Activated CD4-positive, alpha-beta T cell treated with anti-CD3 and anti-CD28 coated beads, Interleukin-2, amount 50 U/mL, for 1 hour (primary cell): ENCODE measurements around the gene RPIA.

Experiments used
- DNase-seq: peaks from one replicate; pipeline ENCODE4 v3.0.0-alpha.2; 2020

Gene RPIA

DNA sequence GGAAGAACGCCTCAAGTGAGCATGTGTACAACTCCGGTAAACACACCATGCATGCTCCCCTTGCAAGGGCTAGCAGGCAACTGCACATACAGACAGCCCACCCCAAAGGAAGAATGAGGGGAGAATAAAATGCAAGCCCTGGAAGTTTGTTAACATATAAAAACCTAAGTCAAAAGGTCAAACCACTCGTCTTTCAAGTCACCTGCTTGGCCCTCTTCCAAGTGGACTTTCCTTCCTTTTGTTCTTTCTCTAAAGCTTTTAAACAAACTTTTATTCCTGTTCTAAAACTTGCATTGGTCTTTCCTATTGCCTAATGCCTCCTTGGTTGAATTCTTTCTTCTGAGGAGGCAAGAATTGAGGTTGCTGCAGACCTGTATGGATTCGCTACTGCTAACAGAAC lies 5.2 kb upstream of the RPIA start:
- no peak for DNase-seq

DNA sequence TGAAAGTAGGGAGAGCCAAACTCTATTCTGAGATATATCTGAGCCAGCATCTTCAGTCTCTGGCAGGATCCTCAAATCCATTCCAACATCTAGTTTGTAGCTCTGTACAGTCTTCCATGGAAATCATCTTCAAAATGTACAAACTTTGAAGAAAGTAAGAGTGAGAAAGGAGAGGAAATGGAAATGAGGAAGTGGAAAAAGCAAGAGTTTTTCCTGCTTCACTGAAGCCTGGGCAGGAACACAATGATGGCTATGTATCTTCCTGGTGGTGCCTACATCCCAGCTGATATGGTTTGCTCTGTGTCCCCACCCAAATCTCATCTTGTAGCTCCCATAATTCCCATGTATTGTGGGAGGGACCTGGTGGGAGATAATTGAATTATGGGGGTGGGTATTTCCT lies 4.1 kb upstream of the RPIA start:
- DNase-seq: no peak

DNA sequence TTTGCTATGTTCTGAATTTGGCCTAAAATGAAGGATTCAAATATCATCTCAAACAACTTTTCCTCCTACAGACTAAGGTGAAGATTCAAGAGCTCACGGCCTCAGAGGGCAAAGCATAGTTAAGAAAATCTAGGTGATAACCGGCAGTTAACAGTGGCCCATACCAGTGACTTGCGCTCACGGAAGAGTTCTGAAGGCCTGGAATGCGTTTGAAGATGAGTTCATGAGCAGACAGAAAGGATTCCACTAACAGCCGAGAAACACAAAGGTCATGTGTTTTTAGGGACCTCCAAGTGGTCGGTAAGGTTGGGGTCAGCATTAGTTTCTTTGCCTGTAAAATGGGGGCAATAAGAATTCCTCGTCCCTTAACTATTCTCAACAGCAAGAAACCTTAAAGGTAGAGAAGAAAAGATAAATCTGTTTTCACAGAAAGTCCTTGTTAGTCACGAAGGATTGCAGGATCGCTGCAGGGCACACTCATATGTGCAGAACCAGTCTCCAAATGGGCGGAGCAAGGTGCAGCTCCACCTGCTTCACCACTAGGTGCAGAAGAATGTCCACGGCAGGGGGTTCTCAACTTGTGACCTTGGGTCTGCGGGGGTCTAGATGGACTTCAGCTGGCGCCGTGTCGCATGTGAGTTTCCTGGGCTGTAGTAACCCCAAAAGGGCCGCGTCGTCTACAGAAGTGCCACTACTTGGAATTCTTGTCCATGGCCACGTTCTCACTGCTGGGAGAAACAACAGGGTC lies 708 bp upstream of the RPIA start:
- DNase-seq: peak; percentile 43

DNA sequence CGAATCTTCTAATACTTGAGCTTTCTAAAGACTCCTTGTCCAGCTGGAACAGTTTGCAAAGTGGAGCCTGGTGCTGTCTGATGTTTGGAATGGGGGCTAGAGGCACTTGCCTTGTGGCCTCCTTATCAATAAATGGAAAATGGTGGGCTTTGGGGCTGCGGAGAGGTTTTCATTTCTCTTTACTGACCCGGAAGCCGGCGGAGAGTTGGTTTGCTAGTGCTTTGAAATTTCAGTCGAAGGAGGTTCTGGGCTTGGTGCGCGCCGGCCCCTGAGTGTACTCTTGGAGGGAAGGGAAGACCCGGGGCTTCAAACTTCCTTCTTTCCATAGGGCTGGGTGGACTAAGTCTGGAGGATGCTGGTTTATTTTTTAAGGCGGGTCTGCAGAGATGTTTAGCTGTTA lies 714 bp downstream of the RPIA start:
- peak; percentile 13 for DNase-seq

DNA sequence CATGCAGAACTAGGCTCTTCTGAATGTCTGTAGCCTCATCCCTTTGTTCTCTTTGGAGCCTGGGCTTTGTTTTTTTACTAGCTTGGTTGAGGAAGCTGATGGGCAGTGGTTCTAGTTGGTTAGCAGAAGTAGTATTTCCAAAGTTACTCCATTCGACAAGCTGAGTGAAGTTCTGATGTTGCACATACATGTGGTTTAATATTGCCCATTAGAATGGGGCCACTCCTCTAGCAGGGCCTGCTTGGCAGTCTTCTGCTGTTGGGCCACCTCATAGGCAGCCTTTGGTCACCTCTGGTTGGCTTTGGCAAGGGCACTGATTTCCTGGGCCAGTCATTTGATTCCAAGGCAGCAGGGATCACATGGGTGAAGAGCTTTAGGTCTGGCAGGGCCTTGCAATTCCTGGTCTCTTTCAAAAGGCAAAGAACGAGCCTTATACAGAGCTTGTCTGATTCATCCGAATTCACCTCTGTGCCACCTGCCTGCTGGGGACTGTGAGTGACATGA lies 2.5 kb downstream of the RPIA start:
- no peak for DNase-seq

DNA sequence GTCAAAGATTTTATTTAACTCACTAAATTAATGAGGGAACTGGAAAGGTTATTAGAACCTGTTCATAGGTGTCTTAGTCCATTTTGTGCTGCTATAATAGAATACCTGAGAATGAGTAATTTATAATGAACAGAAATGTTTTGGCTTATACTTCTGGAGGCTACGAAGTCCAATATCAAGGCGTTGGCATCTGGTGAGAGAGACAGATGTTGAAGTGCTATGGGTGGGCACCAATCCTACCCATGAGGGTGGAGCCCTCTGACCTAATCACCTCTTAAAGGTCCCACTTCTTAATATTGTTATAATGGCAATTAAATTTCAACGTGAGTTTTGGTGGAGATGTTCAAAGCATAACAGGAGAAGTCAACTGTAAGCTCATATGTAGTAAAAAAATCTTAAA lies 5.1 kb downstream of the RPIA start:
- no peak for DNase-seq

DNA sequence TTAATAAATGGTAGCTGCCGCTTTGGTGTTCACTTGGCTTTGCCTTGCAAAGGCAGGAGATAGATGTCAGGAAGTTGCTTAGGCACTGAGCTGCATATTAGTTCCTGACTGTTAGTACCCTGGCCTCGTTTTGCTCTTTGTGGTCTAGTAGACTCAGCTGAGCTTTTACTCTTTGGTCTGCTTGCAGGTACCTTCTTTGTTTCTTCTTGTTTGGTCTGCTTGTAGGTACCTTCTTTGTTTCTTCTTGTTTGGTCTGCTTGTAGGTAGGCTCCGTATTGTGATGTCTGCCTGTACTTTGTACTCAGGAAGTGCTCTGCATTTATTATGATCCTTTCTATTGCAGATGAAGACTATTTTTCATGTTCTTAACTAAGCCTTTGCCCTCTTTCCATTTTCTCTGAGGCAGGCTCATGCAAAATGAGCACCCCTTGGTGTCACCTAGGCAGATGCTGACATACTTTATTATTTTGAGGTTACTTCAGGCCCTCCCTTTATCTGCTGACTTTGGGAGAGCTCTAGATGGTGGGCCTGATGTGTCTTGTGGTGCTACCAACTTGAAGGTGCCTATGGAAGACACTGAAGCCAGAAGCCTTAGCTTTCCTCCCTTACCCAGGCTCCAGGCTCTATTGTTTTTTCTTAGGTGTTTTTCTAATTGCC lies 6.0 kb downstream of the RPIA start:
- DNase-seq: no peak

DNA sequence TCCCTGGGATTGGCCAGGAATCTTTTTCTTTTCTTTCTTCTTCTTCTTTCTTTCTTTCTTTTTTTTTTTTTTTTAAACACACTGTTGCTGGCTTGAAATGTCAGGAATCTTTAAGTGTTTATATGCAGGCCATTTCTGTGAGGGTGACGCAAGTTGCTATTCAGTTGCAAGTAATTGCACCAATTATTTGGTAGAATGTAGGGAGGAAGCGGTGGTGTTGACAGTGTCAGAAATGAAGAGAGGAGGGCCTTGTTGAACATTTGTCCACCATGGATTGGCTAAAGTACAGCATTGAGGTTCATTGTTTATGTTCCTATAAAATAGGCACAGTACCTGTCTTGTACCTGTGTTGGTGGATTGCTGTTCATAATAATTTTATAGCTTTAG lies 6.5 kb downstream of the RPIA start:
- DNase-seq: no peak

DNA sequence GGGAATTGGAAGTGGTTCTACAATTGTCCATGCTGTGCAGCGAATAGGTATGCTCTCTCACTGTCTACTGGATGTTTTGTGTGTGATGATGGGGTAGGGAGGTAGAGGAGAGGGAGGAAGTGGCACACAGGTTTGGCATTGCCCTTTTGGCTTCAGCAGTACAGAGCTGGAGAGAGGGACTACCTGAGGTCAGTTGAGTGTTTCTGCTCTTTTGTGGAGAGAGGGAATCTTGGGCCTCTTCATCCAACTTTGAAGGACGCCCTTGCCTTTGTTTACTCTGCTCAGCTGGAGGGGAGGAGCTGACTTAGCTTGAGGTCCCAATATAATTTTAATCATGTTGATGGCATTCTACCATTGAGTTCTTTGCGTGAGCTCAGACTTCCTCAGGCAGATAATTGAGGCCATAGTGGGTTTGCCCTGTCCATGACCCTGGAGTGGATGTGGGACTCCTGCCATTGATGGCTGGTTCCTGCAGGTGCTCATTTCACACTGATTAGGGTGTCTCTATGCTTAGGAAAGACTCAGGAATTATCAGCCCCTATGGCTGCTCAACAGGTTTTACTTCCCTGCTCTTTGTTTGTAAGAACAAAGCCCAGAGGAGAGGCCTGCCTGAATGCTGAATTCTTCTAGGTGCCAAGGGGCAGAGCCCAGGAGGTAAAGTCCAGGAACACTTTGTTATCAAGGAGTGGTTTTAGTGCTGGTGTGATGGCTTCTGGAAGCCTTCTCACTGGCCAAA lies 7.2 kb downstream of the RPIA start:
- DNase-seq: no peak

DNA sequence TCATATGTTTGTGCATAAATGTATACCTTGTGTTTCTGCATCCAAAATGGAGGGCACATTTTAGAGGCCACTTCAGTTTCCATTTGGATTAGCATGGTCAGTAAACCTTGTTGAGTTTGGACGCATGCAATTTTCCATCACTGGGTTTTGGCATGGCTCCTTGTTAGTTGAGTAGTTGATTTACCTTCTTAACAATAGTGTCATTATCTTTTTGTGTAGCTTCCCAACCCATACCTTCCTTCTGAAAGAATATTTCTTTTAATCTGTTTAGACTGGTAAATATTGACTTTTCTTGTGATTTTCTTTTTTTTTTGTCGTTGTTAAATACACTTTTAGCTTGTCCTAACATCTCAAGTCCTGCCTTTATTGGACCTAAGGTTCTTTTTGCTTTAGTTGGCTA lies 15.5 kb downstream of the RPIA start:
- no peak for DNase-seq

DNA sequence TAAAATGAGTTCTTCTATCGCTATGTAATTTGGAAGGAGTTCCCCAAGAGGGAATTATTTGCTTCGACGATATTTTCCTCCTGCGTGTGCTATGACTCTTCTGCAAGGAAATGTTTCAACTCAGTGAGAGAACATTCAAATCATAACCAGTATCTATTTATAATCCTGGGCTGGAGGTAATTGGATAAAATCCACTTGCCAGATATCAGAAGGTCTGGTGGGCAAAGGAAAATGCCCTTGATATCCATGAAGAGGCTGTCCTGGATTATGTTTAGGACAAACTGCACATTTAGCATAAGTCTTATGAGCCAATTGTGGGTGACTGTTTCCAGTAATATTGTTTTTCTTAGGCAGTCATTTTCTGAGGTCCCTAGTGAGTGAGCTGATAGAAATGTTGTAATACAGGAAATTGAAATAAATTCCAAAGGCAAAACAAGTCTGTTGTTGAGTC lies 17.7 kb downstream of the RPIA start:
- no peak for DNase-seq

DNA sequence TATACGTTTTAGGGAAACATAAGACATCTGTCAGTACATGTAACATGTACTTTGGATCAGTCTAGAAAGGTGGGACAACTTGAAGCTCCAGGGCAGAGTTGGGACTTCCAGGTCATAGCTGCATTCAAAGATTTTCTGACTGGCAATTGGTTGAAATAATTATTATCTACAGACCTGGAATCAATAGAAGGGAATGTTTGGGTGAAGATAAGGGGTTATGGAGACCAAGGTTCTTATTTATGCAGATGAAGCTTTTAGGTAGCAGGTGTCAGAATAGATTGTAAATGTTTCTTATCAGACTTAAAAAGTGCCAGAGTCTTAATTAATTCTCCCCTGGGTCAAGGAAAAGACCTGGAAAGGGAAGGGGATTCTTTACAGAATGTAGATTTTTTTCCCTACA lies 19.8 kb downstream of the RPIA start:
- DNase-seq: no peak

DNA sequence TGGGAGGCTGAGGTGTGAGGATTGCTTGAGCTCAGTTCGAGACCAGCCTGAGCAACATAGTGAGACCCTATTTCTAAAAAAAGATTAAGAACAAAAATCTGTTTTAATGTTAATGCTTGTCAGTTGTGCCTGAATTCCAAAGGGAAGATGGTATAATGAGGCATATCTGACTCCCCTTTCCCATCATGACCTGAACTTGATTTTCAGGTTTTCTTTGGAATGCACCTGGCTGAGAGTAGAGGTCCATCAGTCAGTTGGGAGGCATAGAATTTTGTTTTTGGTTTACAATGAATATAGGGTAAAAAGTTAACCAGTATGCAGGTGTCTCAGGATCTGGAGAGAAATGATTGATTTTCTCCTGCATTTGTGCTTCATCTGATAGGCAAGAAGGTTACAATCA lies 20.4 kb downstream of the RPIA start:
- DNase-seq: no peak

DNA sequence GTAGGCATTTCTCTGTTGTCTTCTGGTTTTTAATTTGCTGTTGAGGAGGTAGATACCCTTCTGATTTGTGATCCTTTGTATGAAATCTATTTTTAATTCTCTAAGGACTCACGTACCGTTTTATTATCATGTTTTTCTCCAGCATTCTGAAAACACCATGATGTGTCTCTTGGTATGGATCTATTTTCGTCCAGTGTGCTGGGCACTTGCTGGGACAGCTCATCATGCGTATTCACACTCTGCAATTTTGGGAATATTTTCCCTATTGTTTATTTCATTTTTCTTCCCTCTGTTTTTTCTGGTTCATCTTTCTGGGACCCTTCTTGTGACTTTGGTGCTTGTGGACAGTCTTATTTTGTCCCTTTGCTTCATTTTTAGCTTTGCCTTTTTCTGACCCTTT lies 21.9 kb downstream of the RPIA start:
- DNase-seq: no peak

DNA sequence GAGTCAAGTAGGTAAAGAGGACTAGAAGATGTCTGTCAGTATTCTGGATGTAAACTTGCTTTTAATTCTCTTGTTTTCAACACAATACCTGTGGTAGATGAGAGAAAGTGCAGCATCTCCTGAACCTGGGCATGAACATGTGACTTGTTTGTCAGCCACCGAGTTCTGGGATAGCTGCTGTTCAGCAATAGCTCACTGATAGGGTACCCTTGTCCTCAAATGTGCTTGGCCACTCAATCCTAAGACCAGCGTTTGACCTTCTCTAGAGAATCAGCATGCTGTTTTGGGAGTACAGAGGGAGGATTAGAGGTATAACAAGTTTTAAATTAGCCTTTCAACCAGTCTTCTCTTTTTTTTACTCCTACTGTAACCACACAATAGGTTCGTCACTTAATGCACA lies 23.2 kb downstream of the RPIA start:
- no peak for DNase-seq

DNA sequence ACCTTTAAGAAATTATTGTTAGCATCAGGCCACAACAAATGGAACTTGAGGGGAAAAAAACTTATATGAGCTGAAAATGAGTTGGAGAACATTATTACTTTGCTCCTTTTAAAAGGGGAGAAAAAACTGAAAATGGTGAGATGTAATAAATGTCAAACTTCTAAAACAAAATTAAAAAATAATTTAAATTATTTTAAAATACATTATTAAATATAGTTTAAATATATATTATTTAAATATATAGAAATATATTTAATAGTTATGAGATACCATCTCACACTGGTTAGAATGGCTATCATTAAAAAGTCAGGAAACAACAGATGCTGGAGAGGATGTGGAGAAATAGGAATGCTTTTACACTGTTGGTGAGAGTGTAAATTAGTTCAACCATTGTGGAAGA lies 28.9 kb downstream of the RPIA start:
- DNase-seq: no peak

DNA sequence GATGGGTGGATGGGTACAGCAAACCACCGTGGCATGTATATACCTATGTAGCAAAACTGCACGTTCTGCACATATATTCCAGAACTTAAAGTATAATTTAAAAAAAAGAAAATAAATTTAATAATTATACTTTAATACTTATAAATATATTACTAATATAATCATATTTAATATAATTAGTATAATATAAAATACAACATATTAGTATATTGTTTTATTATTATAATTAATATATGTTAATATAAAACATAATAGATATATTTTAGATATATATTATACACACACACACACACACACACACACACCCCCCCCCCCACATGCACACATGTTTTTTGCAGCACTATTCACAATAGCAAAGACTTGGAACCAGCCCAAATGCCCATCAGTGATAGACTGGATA lies 29.8 kb downstream of the RPIA start:
- no peak for DNase-seq

DNA sequence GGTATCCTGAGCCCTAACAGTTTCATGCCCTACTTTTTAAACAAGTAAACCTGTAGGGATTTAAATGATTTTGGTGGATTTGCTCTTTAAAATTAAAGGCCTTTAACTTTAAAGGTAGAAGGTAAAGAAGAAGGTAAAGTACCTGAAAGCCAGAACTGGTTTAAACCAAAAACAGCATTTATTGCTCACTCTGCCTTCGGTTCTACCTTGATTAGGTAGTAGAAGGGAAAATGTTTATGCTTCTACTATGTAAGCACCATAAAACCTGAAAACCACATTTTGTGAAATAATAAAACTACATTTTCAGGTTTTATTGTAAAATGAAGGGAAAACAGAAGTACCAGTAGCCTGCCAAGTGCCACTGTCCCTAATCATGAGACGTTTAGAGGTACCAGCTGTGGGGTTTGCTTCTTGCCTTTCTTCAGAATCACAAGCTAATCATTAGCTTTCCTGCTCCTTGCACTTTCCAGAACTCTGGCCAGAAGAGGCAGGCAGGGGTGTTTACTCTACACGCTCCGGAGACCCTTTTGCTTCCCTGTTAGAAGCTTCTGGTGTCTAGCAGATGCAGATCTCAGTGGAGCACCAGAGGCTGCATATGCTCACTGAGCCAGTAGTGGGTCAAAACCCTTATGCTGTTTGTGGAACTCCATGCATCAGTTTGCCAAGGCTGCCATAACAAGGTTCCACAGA lies 33.3 kb downstream of the RPIA start:
- no peak for DNase-seq

DNA sequence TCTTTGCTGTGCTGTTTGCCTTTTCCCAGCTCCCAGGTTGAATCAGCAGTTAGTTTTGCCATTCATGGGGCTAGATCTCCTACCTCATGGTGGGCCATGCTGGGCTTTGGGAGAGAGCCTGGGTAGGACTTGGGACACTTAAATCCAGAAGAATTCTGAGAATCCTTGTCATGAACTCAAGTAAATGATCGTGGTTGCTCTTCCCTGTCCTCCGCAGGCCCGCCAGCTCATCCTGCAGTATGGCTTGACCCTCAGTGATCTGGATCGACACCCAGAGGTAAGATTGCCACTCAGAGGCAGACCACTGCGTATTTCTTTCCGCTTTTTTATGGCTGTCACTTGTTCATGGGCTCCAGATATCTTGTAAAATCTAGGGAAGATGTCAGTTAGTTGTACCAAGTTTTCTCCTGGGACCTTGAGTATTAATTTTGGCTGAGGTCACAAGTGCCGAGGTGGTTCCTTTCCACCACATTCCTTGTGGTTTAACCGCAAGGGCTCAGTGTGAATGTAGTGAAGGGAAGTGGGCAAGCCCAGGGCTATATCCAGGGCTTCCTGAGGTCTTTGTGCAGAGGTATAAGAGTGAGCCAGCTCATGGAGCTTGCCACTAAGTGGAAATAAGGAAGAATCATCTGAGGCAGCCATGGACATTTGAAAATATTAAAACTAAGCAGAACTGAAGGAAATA lies 37.7 kb downstream of the RPIA start:
- DNase-seq: no peak

DNA sequence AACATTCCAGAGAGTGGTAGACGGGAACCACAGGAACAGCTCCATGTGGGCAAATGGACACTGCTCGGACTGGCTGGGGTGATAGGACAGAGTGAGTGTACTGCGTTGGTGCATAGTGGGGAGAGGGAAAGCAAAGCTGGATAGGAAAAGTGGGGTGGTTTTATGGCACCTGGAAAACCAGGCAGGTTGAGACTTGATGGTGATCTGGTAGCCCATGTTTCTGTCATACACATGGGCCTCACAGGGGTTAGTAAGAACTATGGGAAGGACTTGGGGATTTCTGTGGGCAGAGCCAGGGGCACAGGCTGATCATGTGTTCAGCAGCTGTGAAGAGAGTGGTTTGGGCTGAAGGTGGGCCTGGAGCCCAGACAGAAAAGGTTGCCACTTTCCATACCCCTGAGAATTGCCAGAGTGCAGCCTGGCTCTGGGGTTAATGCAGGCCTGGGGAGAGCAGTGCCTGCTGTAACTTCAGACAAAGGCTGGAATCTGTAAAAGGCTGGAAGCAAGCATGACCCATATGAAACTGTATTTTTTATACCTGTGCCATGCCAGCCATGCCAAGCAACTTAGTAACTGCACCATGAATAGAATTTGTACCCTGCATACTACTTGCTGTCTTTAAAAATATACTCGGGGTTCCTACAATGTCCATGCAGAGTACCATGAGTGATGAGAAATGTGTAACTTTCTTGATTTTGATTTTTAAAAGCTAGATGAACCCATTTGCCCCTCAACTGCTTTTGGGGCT lies 41.9 kb downstream of the RPIA start:
- no peak for DNase-seq

DNA sequence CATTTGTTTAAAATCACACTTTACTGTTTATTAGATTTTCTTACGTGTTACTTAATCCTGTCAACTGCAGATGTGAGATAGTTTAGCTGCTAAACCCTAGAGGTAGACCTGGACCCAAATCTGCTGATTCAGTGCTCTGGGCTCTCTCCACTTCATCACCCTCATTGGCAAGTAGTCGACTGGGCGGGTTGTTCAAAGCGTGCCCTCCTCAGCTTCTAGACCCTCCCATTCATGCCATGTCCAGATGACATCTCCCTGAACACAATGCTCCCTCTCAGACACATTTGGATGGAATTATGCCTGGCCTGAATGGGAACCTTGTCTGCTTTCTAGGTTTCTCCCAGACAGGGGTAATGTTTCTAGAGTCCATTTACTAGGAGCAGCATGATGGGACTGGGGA lies 43.7 kb downstream of the RPIA start:
- DNase-seq: no peak

DNA sequence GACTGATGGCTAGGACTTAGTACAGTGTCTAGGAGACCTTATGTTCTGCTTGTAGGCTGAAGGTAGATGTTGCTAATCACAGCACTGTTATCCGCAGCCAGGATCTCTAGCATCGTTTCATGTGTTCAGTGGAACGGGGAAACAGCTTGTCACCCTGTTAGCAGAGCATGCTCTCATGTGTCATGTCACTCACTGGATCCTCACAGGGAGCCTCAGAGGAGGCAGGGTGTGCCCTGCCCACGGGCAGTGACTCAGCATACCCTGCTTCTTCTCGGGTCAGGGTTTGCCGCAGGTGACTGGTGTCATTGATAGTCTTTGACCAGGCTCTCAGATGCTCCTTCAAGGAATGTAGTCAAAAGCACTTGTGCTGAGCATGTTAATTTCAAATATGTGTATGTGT lies 44.4 kb downstream of the RPIA start:
- no peak for DNase-seq
